WTC11 (cell line): ENCODE measurements around the gene SP110.

Source experiments
- AFF4 ChIP-seq: sonication (generic); formaldehyde crosslinking; IDR thresholded peaks from 2 replicates; pipeline ENCODE4 v1.8.1; 2023; ENCODE audit warnings: mild to moderate bottlenecking, missing genetic modification reagents, borderline replicate concordance
- ATF3 ChIP-seq: sonication (generic); formaldehyde crosslinking; conservative IDR thresholded peaks from 2 replicates; pipeline ENCODE4 v1.8.1; 2022; ENCODE audit warnings: mild to moderate bottlenecking, missing genetic modification reagents
- CREB1 ChIP-seq: sonication (generic); formaldehyde crosslinking; IDR thresholded peaks from 2 replicates; pipeline ENCODE4 v1.8.0; 2023; ENCODE audit warnings: mild to moderate bottlenecking, missing genetic modification reagents
- CTCF ChIP-seq: fragments of 200-600 bp; IDR thresholded peaks from 2 replicates; pipeline ENCODE4 v1.8.0; 2022; ENCODE audit warnings: antibody characterized with exemption
- E2F4 ChIP-seq: sonication (generic); formaldehyde crosslinking; IDR thresholded peaks from 2 replicates; pipeline ENCODE4 v1.8.1; 2022; ENCODE audit warnings: low read depth, mild to moderate bottlenecking, moderate library complexity, missing genetic modification reagents, borderline replicate concordance
- ESRRA ChIP-seq: sonication (generic); formaldehyde crosslinking; IDR thresholded peaks from 2 replicates; pipeline ENCODE4 v1.8.1; 2022; ENCODE audit warnings: mild to moderate bottlenecking, missing genetic modification reagents, borderline replicate concordance
- FOXP4 ChIP-seq: sonication (generic); formaldehyde crosslinking; IDR thresholded peaks from 2 replicates; pipeline ENCODE4 v1.8.0; 2022; ENCODE audit warnings: mild to moderate bottlenecking, missing genetic modification reagents
- MAX ChIP-seq: sonication (generic); formaldehyde crosslinking; IDR thresholded peaks from 2 replicates; pipeline ENCODE4 v1.8.0; 2022; ENCODE audit warnings: mild to moderate bottlenecking, missing genetic modification reagents
- SMAD4 ChIP-seq: sonication (generic); formaldehyde crosslinking; IDR thresholded peaks from 2 replicates; pipeline ENCODE4 v1.8.0; 2022; ENCODE audit warnings: mild to moderate bottlenecking, missing genetic modification reagents
- USF2 ChIP-seq: sonication (generic); formaldehyde crosslinking; IDR thresholded peaks from 2 replicates; pipeline ENCODE4 v1.8.1; 2023; ENCODE audit warnings: mild to moderate bottlenecking, missing genetic modification reagents, moderate library complexity
- ZBTB43 ChIP-seq: sonication (generic); formaldehyde crosslinking; IDR thresholded peaks from 2 replicates; pipeline ENCODE4 v1.8.1; 2023; ENCODE audit warnings: mild to moderate bottlenecking, missing genetic modification reagents
- ZNF425 ChIP-seq: fragments of 250-450 bp; sonication (Bioruptor Pico); conservative IDR thresholded peaks from 2 replicates; pipeline ENCODE4 v1.9.0; 2021; ENCODE audit warnings: mild to moderate bottlenecking

- TF ChIP-seq CREB1 (CRISPR knock-in tag) (no peak), ZNF425 (CRISPR knock-in tag) (no peak), MAX (no peak), CTCF (no peak), ZBTB43 (CRISPR knock-in tag) (no peak), FOXP4 (CRISPR knock-in tag) (no peak), ESRRA (no peak), E2F4 (no peak), SMAD4 (no peak), AFF4 (CRISPR knock-in tag) (no peak), ATF3 (CRISPR knock-in tag) (no peak), USF2 (no peak)
Measured at GRCh38 chr2:230128623-230129342, 91.0 kb downstream of the SP110 start.
